NCI-H510A (cell line): Measurements from ENCODE around the gene HYI.

Experiments used
- DNase-seq: peaks from one replicate; lab custom pipeline; 2025; lab: John Stamatoyannopoulos, UW

HYI gene

DNA sequence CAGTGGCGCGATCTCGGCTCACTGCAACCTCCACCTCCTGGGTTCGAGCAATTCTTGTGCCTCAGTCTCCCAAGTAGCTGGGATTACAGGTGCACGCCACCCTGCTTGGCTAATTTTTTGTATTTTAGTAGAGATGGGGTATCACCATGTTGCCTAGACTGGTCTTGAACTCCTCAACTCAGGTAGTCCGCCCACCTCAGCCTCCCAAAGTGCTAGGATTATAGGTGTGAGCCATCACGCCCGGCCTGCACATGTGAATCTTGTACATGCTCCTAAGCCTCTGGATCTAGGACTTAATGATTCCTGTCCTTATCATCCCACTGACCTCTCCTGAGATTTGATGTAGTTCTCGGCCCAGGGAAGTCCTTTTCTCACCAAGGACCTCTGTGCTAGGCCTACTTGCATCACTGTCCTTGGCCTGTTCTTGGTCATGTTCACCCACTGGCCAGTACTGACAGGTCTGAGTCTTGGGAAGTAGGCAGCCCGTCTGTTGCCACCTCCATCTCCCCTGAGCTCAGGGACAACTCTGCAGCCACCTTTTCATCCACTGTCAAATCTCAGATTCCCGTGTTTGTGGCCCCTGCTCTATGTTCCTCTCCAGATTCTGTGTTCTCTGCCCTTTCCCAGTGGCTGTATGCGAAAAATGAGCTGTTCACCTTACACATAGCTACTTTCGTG is 9.4 kb downstream of the HYI start:
- no peak for DNase-seq

DNA sequence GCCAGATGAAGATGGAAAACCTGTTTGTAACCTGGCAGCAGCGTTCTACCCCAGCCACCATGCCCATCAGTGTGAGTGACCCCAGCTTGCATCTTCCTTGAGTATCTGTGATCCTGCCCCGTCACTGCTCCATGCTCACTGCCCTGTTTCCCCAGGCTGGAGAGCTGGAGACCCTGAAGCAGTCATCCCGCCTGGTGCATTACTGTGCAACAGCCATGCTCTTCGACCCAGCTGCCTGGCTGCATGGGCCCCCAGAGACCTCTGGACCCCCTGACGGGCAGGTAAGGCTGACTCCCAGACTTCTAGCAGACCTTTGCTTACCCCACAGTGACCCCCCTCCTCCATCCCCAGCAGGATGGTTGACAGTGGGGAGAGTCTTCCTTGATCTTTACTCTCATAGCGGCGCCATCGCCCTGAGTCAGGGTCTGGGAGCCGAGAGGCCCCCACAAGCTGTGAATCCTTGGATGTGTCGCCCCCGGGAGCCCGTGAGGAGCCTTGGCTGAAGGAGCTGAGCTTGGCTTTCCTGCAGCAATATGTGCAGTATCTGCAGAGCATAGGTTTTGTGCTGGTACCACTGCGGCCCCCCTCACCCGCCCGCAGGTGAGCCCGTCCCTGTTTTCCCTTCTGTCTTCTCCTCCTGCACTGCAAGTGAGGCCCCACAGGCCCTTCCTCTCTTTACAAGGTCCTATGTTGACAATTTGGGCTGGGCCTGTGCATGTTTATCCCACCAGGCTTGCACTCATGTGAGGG is 10.4 kb downstream of the HYI start:
- DNase-seq = no peak

DNA sequence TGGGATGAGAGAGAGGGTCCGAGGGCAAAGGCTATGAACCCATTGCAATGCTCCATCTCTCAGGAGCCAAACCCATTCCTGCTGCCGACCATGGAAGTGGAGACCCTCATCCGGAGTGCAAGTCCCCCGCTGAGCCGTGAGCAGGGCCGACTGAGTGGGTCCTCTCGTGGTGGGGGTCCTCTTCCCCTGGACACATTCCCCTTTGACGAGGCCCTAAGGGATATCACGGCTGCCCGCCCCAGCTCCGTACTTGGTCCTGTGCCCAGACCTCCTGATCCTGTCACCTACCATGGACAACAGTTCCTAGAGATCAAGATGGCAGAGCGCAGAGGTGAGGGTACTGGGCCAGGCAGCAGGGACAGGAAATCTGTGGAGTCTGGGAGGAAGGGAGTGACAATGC is 11.0 kb downstream of the HYI start:
- DNase-seq = no peak

DNA sequence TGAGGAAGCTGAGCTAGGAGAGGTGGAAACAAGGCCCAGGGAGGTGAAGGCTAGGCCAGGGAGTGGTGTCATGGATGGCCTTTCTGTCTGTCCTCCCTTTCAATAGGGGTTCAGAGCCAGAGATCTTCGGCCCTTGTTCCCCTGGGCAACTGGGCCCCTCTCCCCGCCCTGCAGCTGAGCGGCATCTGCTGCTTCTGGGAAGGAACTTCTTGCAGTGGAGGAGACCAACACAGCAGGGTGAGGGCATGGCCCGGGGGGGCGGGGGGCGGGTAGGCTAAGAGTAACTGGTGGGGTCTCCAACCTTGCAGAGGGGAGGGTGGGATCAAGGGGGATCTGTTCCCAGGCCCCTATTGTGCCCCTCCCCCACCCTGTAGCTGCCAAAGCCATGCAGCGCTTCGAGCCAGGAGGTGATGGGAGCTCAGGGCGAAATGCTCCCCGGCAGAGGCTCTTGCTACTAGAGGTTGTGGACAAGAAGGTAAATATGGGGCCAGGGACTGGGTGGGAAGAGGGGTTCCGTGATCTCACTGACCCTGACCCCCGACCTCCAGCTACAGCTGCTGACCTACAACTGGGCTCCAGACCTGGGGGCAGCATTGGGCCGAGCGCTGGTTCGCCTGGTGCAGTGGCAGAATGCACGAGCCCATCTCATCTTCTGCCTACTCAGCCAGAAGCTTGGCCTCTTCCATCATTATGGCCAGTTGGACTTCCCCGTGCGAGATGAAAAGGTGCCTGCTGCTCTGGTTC is 11.7 kb downstream of the HYI start:
- no peak for DNase-seq

DNA sequence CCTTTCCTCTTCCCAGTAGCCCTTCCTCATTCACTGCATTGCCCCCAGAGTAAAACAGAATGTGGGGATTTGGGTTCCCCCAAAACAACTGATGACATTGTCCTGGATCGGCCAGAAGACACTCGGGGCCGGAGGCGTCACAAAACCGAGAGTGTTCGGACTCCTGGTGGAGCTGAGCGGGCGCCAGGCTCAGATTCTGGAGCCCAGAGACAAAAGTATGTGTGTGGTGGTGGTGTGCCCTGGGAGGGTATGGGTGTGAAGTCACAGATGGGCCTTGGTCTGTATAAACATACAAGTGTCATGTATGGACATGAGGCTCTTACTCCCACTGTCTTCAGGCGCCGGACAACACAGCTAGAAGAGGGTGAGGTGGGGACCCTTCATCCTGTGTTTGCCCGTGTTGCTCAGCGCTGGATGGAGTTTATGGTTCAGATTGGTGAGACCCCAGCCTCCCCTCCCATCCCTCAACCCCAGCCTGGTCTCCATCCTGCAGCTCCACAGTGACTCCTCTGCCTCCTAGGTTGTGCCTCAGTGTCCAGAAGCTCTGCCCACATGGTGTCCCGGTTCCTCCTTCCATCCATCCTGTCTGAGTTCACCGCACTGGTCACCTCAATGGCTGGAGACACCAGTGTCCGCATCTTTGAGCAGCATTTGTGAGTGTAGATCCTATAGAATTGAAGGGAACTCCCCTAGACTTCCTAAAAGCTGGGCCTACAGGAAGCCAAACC is 12.4 kb downstream of the HYI start:
- no peak for DNase-seq

DNA sequence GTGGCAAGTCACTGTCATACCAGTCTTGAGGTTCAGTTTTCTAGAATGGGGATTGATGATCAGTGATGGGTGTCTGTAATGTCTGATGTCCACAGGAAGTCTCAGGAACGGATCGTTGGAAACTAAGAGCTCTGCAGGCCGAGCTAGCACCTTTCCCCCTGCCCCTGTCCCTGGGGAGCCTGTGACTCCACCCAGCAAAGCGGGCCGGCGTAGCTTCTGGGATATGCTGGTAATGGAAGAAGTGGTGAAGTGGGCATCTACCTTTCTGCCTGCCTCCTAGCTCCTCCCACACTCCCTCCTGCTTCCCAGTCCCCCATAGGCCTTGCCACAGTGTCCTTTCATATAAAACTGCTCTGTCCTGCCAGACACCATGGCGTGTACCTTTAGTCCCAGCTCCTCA is 13.4 kb downstream of the HYI start:
- DNase-seq = peak; percentile 95

DNA sequence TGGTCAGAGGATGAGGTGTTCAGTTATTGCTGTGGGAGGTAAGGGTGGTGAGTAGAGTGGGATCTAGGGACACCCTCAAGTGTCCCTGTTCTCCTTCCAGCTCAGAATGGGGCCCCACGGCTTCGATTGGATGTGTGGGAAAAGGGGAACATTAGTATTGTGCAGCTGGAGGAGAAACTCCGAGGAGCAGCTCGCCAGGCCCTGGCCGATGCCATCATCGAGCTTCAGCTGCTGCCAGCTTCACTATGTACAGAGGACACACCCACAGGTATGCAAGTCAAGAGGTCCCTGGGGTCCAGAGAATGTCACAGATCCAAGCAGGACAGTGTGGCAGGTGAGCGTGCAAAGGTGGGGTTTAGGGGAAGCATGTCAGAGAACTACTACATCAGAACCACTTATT is 13.9 kb downstream of the HYI start:
- DNase-seq = peak; percentile 100

DNA sequence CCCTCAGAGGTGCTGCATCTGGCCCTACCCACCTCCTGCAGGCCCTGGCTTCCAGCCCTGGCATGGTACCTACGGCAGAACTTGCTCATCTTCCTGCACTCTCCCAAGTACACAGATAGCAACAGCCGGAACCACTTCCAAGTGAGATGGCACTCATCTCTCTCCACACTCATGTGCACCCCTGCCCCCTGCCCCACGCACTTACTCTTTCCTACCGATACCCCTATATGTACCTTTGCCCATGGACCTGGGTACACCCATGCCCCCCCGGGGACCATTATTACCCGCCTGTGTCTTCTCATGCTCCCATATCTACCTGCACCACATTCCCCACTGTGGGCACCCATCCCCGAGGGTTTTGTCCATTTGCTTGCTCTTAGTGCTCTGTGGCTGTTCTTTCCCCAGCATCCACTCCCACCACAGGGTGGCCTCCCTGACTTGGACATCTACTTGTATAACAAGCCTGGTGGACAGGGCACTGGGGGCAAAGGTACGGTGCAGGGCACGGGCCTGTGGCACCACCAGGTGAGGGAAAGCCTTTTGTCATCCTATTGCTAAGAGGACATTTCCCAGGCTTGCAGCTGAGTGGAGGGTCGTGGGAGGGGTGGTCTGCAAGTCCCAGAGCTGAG is 14.7 kb downstream of the HYI start:
- DNase-seq = no peak

DNA sequence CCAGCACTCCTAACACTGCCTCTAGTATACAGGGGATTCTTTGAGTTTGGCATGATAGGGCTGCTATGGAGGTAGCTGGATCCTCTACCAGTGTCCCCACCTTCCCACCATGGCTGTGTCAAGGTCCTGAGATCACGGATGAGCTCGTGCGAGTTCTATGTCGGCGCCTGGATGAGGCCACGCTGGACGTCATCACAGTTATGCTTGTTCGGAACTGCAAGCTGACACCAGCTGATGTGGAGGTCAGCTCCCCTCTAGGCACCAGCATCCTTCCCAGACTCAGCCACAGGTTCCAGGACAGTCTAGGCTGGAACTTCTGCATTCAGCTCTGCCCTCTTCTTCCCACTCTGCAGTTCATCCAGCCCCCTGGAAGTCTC is 15.2 kb downstream of the HYI start:
- DNase-seq = no peak

DNA sequence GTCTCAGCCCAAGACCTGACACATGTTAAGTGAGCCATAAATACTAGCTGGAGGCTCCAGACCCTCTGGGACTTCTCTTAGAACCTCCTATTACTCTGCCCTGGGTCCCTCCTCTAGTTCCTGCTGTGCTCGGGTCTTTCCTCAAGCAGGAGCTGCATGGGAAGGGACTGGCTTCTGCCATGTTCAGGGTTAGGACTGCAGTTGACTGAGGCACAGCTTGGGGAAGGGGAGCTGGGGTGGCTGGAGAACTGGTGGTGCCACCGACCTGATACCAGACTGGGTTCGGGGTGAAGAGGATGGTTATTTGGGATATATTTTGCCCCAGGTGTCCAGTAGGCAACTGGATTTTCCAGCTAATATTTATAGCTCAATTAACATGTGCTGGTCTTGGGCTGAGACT is 15.7 kb downstream of the HYI start:
- no peak for DNase-seq

DNA sequence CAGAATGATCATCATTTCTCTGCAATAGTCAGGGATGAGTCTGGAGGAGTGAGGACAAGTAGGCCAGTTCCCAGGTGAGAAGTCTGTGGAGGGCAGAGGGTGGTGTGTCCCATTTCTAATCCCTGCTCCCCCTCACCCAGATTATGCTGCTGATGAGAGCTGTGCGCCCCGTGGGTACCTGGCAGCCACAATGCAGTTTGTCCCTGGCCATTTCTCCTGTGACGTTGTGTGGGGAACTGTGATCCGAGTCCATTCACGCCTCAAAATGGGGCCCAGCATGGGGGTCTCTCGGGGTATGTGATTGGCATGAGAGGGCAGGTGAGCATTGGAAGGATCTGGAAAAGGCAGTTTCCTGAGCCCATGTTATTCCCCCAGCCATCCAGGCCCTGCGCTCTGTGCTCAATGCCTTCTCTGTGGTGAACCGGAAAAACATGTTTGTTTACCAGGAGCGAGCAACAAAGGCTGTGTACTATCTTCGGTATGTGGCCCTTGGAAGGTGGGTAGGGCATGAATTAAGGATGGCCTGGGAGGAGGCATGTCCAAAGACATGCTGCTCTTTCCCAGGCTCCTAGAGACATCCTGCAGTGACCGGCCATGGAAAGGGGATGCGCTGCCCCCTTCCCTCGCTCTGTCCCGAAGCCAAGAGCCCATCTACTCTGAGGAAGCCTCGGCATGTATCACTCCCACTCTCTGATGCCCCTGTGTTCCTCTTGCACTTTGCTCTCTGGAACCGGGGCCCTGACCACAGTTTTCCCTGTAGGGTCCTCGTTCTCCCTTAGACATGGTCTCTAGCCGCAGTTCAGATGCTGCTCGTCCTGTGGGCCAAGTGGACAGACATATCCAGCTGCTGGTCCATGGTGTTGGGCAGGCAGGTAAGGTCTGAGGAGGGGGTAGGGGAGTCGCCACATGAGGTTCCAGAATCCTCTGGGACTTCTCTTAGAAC is 16.4 kb downstream of the HYI start:
- DNase-seq = no peak

DNA sequence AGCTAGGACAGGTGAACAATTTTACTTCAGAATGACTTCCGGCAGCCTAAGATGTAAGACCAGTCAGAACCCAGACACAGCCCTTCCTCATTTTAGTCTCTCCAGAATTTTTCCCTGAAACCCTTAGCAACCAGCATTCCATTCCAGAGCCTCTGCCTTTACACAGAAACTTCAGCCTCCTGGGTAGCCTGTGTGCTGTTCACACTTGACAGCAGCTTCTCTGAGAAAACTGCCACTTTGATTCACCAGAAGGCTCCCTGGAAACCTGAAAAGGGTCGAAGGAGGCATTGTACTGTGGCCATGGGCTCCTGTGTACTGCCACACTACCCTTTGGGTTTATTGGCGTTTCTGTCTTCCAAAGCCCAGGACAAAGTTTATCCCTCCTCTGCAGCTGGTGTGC is 17.4 kb downstream of the HYI start:
- no peak for DNase-seq

DNA sequence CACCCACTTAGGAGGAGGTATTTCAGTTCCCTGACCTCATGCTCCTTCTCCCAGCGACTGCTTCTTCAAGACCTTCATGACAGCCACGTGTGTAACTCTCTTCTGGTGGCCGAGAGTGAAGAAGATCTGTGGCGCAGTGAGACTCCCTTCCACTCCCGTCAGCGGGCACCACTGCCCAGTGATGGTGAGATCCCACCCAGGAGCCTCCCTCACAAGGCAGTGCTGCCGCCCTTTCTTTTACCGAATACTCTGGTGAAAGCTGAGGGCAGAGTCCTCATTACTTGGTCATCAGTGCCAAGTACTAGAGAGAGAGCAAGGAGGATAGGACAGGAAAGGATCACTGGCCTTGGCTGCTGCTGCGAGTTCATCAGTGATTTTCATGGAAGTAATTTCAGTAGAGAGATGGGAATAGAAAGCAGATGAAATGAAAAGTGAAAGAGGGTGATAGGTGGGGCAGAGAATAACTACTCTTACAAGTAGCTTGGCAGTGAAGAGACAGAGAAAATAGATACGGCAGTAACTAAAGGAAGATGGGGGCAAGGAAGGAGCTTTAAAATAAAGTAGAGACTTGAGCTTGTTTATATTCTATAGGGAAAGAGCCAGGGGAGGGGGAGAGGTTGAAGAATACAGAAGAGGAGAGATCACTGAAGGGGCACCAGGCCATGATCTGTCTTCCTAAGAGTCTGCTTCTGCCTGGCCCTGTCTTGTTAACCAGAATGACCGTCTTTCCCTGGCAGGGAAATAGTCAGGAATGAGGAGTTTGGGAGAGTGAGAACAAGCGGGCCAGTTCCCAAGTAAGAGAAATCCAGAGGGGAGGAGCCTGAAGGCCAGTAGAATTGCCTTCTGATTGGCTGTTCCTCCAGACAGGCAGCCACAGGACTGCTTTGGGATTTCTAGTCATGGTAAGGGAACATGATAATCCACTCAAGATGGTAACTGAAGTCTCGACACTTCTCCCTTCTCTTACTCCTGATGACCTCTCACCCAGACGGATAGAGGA is 18.3 kb downstream of the HYI start:
- no peak for DNase-seq

DNA sequence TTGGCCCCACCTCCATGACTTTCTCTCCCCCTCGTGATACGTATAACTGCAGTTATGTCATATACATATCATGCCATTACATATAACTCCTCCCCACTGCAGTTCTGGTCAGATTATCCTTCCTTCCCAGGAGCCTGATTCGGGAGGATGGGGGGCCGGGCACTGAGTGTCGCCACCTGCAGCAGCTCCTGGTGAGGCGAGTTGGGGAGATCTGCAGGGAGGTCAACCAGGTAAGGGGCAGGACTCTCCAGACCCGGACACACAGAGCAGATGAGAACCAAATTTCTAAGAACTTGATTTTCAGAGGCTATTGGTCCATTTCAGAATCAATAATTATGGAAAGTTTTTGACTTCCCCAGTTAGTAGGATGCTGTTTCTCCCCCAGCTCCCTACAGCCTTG is 19.5 kb downstream of the HYI start:
- DNase-seq = no peak

DNA sequence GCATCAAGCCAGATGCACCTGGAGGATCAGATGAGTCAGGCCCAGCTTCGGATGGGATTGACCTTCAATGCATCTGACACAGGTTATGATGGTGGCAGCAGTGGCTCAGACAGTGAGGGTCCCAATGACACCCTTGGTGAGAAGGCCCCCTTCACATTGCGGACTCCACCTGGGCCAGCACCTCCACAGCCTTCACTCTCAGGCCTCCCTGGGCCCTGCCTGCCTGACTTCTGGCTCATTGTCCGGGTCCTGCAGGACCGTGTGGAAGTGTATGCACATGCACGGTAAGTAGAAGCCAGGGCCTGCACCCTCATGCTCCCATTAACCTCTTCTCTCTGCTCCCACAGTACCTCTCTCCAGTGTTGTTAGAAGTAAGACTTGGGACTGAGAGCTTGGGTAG is 20.8 kb downstream of the HYI start:
- DNase-seq = no peak

DNA sequence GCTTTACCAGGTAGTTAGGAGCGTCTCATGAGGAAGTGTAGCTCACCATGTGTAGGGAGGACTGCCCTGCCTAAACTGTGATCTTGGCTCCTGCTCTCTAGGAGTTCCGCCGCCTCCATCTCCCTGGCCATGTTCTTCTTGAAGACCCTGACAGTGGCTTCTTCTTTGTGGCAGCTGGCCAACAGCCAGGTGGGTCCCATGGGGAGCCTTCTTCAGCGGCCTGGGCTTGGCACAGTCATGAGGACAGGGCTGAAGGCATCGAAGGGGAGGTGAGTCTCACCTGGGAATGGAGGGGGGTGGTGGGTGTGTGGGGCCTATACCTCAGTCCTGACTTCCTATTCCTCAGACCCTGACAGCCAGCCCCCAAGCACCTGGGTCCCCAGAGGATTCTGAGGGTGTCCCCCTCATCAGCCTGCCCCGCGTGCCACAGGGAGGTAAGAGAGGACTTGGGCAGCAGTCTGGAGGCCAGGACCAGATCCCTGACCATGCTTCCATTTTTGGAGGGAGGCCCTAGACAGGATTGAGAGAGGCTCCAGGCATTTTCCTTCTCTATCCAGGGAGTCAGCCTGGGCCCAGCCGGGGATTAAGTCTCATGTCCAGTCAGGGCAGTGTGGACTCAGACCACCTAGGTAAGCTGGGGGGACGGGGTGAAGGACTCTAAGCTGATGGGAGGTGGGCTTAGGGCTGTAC is 21.4 kb downstream of the HYI start:
- no peak for DNase-seq

DNA sequence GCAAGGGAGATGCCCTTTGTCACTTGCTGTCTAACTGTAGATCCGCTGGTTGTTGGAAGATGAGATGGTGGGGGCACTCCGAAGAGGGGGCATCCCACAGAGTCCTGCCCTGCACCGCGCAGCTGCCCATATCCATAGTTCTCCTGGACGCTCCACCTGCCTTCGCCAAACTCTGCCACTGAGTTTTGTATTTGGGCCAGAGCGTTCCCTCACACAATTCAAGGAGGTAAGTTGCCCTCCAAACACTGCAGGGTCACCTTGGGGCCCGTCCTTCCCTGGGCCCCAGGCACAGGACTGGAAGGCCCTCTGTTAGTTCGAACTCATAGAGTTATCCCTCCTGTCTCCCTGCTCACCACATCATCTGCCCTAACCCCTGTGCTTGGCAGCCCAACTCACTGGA is 22.1 kb downstream of the HYI start:
- no peak for DNase-seq

DNA sequence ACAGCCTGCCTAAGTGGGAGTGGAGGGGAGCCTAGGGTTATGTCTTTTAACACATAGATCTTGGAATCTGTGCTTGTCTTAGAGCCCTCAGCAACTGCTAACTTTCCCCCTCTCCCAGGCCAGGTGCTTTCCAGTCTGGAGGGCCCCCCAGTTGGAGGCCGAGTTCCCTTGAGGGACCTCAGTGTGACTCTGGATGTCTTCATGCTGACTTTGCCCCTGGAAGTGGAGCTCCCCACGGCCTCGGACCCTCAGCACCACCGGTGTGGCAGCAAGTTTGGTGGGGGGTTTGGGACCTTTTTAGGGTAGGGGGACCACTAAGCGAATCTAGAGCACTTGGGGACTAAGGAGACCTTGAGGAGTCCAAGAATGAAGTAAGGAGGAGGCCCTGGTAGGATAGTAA is 22.9 kb downstream of the HYI start:
- DNase-seq = no peak

DNA sequence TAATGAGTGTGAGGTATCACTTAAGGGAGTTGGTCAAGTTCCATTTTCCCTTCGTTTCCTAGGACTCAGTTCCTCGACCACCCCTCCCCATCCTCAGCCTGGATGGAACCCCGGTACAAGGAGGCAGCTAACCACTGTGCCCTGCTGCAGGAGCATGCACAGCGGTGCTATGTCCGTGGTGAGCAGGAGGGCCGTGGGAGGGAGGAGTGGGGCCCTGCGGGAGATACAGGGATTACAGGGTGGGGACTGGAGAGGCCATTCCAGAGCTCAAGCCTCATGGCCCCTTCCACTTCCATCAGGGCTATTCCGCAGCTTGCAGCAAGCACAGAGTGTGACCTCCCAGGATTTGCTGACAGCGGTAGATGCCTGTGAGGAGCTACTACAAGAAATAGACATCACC is 25.8 kb downstream of the HYI start:
- no peak for DNase-seq
